ENCODE data around the gene THOC6. TPM values are rescaled to one million over a fixed set of nuclear protein-coding genes. Genes with fewer than 3 reads are reported as not detected.

THOC6 gene
- total and polyA plus RNA-seq, 2 experiments from 2014 or later: 71.4 to 90.6 TPM

GRCh38 chr16:3013491-3013951, 10.3 kb upstream of the THOC6 start:
- peak; percentile 10 for ATAC-seq
- peaks cover 7% of the 10 kb centered on the region; the same call in 2 of the 3 replicates for H3K9me3 Mint-ChIP-seq
- H3K36me3 Mint-ChIP-seq (ENCODE audit: low read depth): peaks cover 34% of the 10 kb centered on the region
- Histone ChIP-seq H3K4me2 (peak overlapping the region; percentile 88), H3K4me3 (peak overlapping the region; percentile 68; the same call in 1 of the 2 replicates), H3K27me3 (ENCODE audit: insufficient read depth) (peaks cover 11% of the 10 kb centered on the region), H3F3A (replicated peaks; ENCODE audit: low read depth) (peaks cover 55% of the 10 kb centered on the region), H2AFZ (no peak overlapping the region), H3K9me2 (ENCODE audit: insufficient read depth) (no peaks in the 10 kb centered on the region), H3K4me1 (ENCODE audit: insufficient read depth) (peaks cover 74% of the 10 kb centered on the region), H4K20me1 (replicated peaks; ENCODE audit: insufficient read depth) (peaks cover 25% of the 10 kb centered on the region), H3K36me3 (ENCODE audit: insufficient read depth) (no peaks in the 10 kb centered on the region), H3K79me2 (replicated peaks; ENCODE audit: insufficient read depth) (peaks cover 24% of the 10 kb centered on the region), H3K27ac (ENCODE audit: low read depth) (no peak overlapping the region)
- H3K27me3 Mint-ChIP-seq (ENCODE audit: insufficient read depth, low read depth, poor library complexity): peaks cover 54% of the 10 kb centered on the region
- H3K27ac Mint-ChIP-seq: no peak overlapping the region
- H3K4me3 Mint-ChIP-seq: peak overlapping the region; percentile 75
- H3K4me1 Mint-ChIP-seq: peaks cover 61% of the 10 kb centered on the region
- peak; percentile 65 for DNase-seq (ENCODE audit: low spot score)
- no peak for TF ChIP-seq JUNB (IDR thresholded peaks at IDR 0.05; ENCODE audit: unreplicated experiment)
- TF ChIP-seq CTCF (conservative IDR thresholded peaks at IDR 0.05; ENCODE audit: low read depth in 2 of 2): peak; percentile 35 to 46
- TF ChIP-seq POLR2AphosphoS5 (IDR thresholded peaks at IDR 0.05; ENCODE audit: low read depth): no peak
- TF ChIP-seq, protein P1, sequence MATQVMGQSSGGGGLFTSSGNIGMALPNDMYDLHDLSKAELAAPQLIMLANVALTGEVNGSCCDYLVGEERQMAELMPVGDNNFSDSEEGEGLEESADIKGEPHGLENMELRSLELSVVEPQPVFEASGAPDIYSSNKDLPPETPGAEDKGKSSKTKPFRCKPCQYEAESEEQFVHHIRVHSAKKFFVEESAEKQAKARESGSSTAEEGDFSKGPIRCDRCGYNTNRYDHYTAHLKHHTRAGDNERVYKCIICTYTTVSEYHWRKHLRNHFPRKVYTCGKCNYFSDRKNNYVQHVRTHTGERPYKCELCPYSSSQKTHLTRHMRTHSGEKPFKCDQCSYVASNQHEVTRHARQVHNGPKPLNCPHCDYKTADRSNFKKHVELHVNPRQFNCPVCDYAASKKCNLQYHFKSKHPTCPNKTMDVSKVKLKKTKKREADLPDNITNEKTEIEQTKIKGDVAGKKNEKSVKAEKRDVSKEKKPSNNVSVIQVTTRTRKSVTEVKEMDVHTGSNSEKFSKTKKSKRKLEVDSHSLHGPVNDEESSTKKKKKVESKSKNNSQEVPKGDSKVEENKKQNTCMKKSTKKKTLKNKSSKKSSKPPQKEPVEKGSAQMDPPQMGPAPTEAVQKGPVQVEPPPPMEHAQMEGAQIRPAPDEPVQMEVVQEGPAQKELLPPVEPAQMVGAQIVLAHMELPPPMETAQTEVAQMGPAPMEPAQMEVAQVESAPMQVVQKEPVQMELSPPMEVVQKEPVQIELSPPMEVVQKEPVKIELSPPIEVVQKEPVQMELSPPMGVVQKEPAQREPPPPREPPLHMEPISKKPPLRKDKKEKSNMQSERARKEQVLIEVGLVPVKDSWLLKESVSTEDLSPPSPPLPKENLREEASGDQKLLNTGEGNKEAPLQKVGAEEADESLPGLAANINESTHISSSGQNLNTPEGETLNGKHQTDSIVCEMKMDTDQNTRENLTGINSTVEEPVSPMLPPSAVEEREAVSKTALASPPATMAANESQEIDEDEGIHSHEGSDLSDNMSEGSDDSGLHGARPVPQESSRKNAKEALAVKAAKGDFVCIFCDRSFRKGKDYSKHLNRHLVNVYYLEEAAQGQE (IDR thresholded peaks at IDR 0.05; ENCODE audit: unreplicated experiment): no peak
- no peak for TF ChIP-seq ETS1 (IDR thresholded peaks at IDR 0.05)
- no peak for TF ChIP-seq NANOG (IDR thresholded peaks at IDR 0.05; ENCODE audit: borderline replicate concordance)
- TF ChIP-seq EZH2 (IDR thresholded peaks at IDR 0.05; ENCODE audit: low read depth, unreplicated experiment): no peak

All from GM23338 (cell line).